C1 segment of cervical spinal cord (tissue), 14 donors: ENCODE results near the gene CEP170.
"Not testable (repeated sequence)": the region's sequence is repeated elsewhere in the genome, so short reads cannot be mapped to it uniquely, and the experiment has no call there.

ENCODE experiments used
- DNase-seq, 14 donors: peaks; one replicate each; lab custom pipeline; 2025; lab: John Stamatoyannopoulos, UW

CEP170 gene

GRCh38 chr1:243234978-243235647 lies 20.0 kb downstream of the CEP170 start:
- DNase-seq, result no peak

GRCh38 chr1:243233908-243234307 lies 21.2 kb downstream of the CEP170 start:
- DNase-seq, result no peak

- DNase-seq, result no peak
Observed at GRCh38 chr1:243230914-243231313, 24.2 kb downstream of the CEP170 start.

GRCh38 chr1:243229526-243229925 lies 25.6 kb downstream of the CEP170 start:
- DNase-seq, result no peak

- no peak for DNase-seq
Observed at GRCh38 chr1:243227622-243228021, 27.5 kb downstream of the CEP170 start.

- no peak for DNase-seq
Observed at GRCh38 chr1:243218059-243218458, 37.0 kb downstream of the CEP170 start.

- DNase-seq, result no peak
Observed at GRCh38 chr1:243217349-243217748, 37.7 kb downstream of the CEP170 start.

GRCh38 chr1:243216741-243217140 lies 38.3 kb downstream of the CEP170 start:
- DNase-seq, result no peak

GRCh38 chr1:243215276-243215875 lies 39.7 kb downstream of the CEP170 start:
- not testable (repeated sequence) for DNase-seq

GRCh38 chr1:243213045-243213787 lies 41.9 kb downstream of the CEP170 start:
- DNase-seq, result no peak

- DNase-seq, result not testable (repeated sequence)
Observed at GRCh38 chr1:243211984-243212383, 43.1 kb downstream of the CEP170 start.

GRCh38 chr1:243205026-243205501 lies 50.0 kb downstream of the CEP170 start:
- not testable (repeated sequence) for DNase-seq

GRCh38 chr1:243204336-243204735 lies 50.7 kb downstream of the CEP170 start:
- not testable (repeated sequence) for DNase-seq

GRCh38 chr1:243203196-243203595 lies 51.9 kb downstream of the CEP170 start:
- not testable (repeated sequence) for DNase-seq

- not testable (repeated sequence) for DNase-seq
Observed at GRCh38 chr1:243201316-243201715, 53.8 kb downstream of the CEP170 start.

- not testable (repeated sequence) for DNase-seq
Observed at GRCh38 chr1:243197524-243197923, 57.6 kb downstream of the CEP170 start.

- not testable (repeated sequence) for DNase-seq
Observed at GRCh38 chr1:243193330-243193729, 61.8 kb downstream of the CEP170 start.

- peak in 2 of 14 donors; percentile 2 to 27 for DNase-seq
Observed at GRCh38 chr1:243186201-243186995, 68.7 kb downstream of the CEP170 start.

- DNase-seq, result not testable (repeated sequence)
Observed at GRCh38 chr1:243184787-243185186, 70.3 kb downstream of the CEP170 start.

GRCh38 chr1:243183661-243184060 lies 71.4 kb downstream of the CEP170 start:
- not testable (repeated sequence) for DNase-seq

- DNase-seq, result not testable (repeated sequence)
Observed at GRCh38 chr1:243183176-243183575, 71.9 kb downstream of the CEP170 start.

GRCh38 chr1:243179720-243180119 lies 75.4 kb downstream of the CEP170 start:
- DNase-seq, result no peak
